Peyer's patch (tissue), 4 donors: ENCODE data around the gene LGALS4. TPM values are rescaled to one million over a fixed set of nuclear protein-coding genes. Genes with fewer than 3 reads are reported as not detected.

Source experiments
- small RNA-seq, 2 donors: library from RNA; depleted of rRNA; stranded (forward); fragments of <200 nt; gene quantifications; one replicate each; pipeline ENCODE3, GENCODE V24; 2016
- total RNA-seq, 4 donors: library from RNA; depleted of rRNA; stranded (reverse); fragments of >200 nt; gene quantifications; one replicate each; pipeline ENCODE4 v1.1.0, GENCODE V29; 2016

LGALS4 gene
- total RNA-seq, 4 donors from 2014 or later, result 1,215 to 4,170 (median 2,579) TPM

Small RNA genes within 50 kb of the gene (small RNA-seq; reads per million reads assigned to genes)
- gene RNU6-140P, result 0 reads per million in 2 donors

Other genes with a start within 250 kb of the LGALS4 start
- 100 to 1,000 TPM in 1 of 4 donors, 10 to 100 TPM in 1, 1 to 10 TPM in 2; 7.0 to 116 (median 10.4) TPM for gene MAP4K1, start 195.0 kb downstream of the LGALS4 start, total RNA-seq
- 100 to 1,000 TPM; 314 to 442 (median 369) TPM for gene EIF3K, start 193.8 kb downstream of the LGALS4 start, total RNA-seq
- 1,000 to 10,000 TPM in 1 of 4 donors, 100 to 1,000 TPM in 3; 360 to 1,049 (median 814) TPM for gene ACTN4, start 165.3 kb downstream of the LGALS4 start, total RNA-seq
- 10 to 100 TPM in 1 of 4 donors, 1 to 10 TPM in 3; 5.8 to 56.8 (median 6.4) TPM for gene CAPN12, start 68.5 kb downstream of the LGALS4 start, total RNA-seq
- gene LGALS7, start 39.4 kb downstream of the LGALS4 start, total RNA-seq, result not detected
- gene LGALS7B, start 23.7 kb downstream of the LGALS4 start, total RNA-seq, result not detected
- gene ECH1, start 18.8 kb upstream of the LGALS4 start, total RNA-seq, result 100 to 1,000 TPM; 138 to 276 (median 156) TPM
- gene HNRNPL, start 37.0 kb upstream of the LGALS4 start, total RNA-seq, result 100 to 1,000 TPM; 149 to 229 (median 186) TPM
- 10 to 100 TPM in 1 of 4 donors, 1 to 10 TPM in 3; 4.6 to 22.3 (median 7.2) TPM for gene RINL, start 65.3 kb upstream of the LGALS4 start, total RNA-seq
- gene SIRT2, start 86.7 kb upstream of the LGALS4 start, total RNA-seq, result 10 to 100 TPM; 40.4 to 90.9 (median 78.6) TPM
- gene NFKBIB, start 87.0 kb upstream of the LGALS4 start, total RNA-seq, result 10 to 100 TPM; 12.4 to 27.7 (median 22.8) TPM
- 1 to 10 TPM in 2 of 4 donors, not detected in 2; 1.4 to 1.5 TPM for gene CCER2, start 99.2 kb upstream of the LGALS4 start, total RNA-seq
- 100 to 1,000 TPM in 1 of 4 donors, 10 to 100 TPM in 3; 18.2 to 134 (median 38.4) TPM for gene SARS2, start 117.8 kb upstream of the LGALS4 start, total RNA-seq
- 10 to 100 TPM; 29.8 to 56.1 (median 35.6) TPM for gene MRPS12, start 118.0 kb upstream of the LGALS4 start, total RNA-seq
- gene FBXO17, start 162.8 kb upstream of the LGALS4 start, total RNA-seq, result 1 to 10 TPM; 1.4 to 5.4 (median 3.9) TPM
- gene FBXO27, start 219.6 kb upstream of the LGALS4 start, total RNA-seq, result 10 to 100 TPM in 1 of 4 donors, 1 to 10 TPM in 3; 1.2 to 12.4 (median 3.6) TPM